Measurements from ENCODE around the gene EREG.

GRCh38 chr4:74435296-74435695, 70.4 kb downstream of the EREG start:
- TF ChIP-seq POLR2A (IDR thresholded peaks at IDR 0.05) (no peak), CTCF (IDR thresholded peaks at IDR 0.05) (no peak), POLR2AphosphoS5 (IDR thresholded peaks at IDR 0.05) (no peak), EP300 (IDR thresholded peaks at IDR 0.05) (no peak)
